Gastrocnemius medialis (tissue), 4 donors: ENCODE results near the gene NPTXR. TPM values are rescaled to one million over a fixed set of nuclear protein-coding genes. Genes with fewer than 3 reads are reported as not detected.

Experiments
- ATAC-seq, 2 donors: fragments of 150-250 bp; one replicate each; pipeline ENCODE4 v1.9.1; 2016
- DNase-seq, 2 donors: peaks; one replicate each; pipeline ENCODE4 v3.0.0-alpha.2; 2019
- H3K27ac ChIP-seq, 4 donors: fragments of 200-600 bp; sonication (generic); 1 replicate in 1 of 4; 2 replicates in 3 of 4; pipeline ENCODE4 v1.5.1; 2016 to 2018; ENCODE audit warnings: mild to moderate bottlenecking in 2 of 4, moderate library complexity in 1 of 4
- H3K27me3 ChIP-seq, 3 donors: fragments of 200-600 bp; sonication (generic) in 2 of 3; 1 replicate in 1 of 3; 2 replicates in 2 of 3; pipeline versions ENCODE4 v1.5.1 to v1.6.0; 2016 to 2019; ENCODE audit warnings: mild to moderate bottlenecking in 1 of 3, moderate library complexity in 1 of 3
- H3K36me3 ChIP-seq, 2 donors: fragments of 200-600 bp; sonication (generic) in 1 of 2; one replicate each; pipeline ENCODE4 v1.5.1; 2017 to 2018
- H3K4me1 ChIP-seq, 2 donors: fragments of 200-600 bp; sonication (generic) in 1 of 2; one replicate each; pipeline ENCODE4 v1.5.1; 2016 to 2017; ENCODE audit warnings: mild to moderate bottlenecking in 2 of 2
- H3K4me3 ChIP-seq, 4 donors: fragments of 200-600 bp; sonication (generic) in 3 of 4; 1 replicate in 1 of 4; 2 replicates in 3 of 4; pipeline ENCODE4 v1.5.1; 2016 to 2019; ENCODE audit warnings: mild to moderate bottlenecking in 2 of 4
- H3K9me3 ChIP-seq, 3 donors: fragments of 200-600 bp; sonication (generic) in 2 of 3; 1 replicate in 1 of 3; 2 replicates in 2 of 3; pipeline ENCODE4 v1.5.1; 2016 to 2019
- POLR2A ChIP-seq, 2 donors: fragments of 450-650 bp; IDR thresholded peaks; one replicate each; pipeline ENCODE4 v1.6.1; 2017; ENCODE audit warnings: antibody characterized with exemption in 2 of 2, mild to moderate bottlenecking in 2 of 2, moderate library complexity in 2 of 2
- in situ Hi-C, 4 donors: fragments of 200-750 bp; cut with MboI; loops; one replicate each; pipeline versions ENCODE4 v1.15.0 to v1.8.0; 2017; ENCODE audit warnings: low sequenced_read_pairs in 4 of 4
- intact Hi-C: fragments of 100-400 bp; cut with DNase I; formaldehyde crosslinking; loops from one replicate; pipeline ENCODE4 v1.15.1; 2023; ENCODE audit warnings: low total_unique reads
- total RNA-seq, 4 donors: library from RNA; depleted of rRNA; stranded (reverse); fragments of >200 nt; gene quantifications; one replicate each; pipeline versions ENCODE4 v1.1.0 to v1.2.3, GENCODE V29; 2016
- TF ChIP-seq, protein P1 (sequence below), 5 experiments: fragments of 450-650 bp in 3 of 5; fragments of 200-600 bp in 2 of 5; sonication (generic) in 2 of 5; IDR thresholded peaks in 4 of 5; conservative IDR thresholded peaks in 1 of 5; 1 replicate in 4 of 5; 2 replicates in 1 of 5; pipeline ENCODE4 v1.5.1; 2016 to 2019; ENCODE audit warnings: antibody characterized with exemption in 5 of 5, mild to moderate bottlenecking in 3 of 5, moderate library complexity in 3 of 5

The NPTXR gene
- total RNA-seq, 4 donors from 2014 or later, result 0.25 to 5.0 (median 0.73) TPM

DNA sequence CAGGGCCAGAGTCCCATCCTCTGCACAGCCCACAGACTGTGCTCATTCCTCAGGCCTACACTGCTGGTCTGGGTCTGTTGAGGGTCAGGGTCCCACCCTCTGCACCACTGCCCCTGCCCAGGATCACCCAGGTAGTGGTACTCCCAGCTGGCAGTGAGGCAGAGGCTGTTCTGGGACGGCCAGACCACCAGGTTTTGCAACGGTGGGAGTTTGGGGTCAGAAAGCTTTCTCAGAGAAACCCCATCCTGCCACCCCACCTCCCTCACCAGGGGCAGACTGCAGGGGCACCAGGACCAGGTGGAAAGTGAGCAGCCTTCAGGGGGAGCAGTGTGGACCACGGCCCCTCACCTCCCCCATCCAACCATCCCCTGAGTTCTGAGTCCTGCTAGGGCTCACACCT, 10.8 kb downstream of the NPTXR start:
- ATAC-seq, result no peak
- H3K9me3 ChIP-seq, result no peaks in the 10 kb centered on the region
- H3K4me3 ChIP-seq, result no peak overlapping the region
- DNase-seq, result no peak
- peaks cover 21 to 31% (median 25%) of the 10 kb centered on the region in 3 donors for H3K27me3 ChIP-seq
- H3K4me1 ChIP-seq, result no peaks in the 10 kb centered on the region
- H3K36me3 ChIP-seq, result no peaks in the 10 kb centered on the region
- TF ChIP-seq POLR2A (IDR thresholded peaks at IDR 0.05), result no peak
- in situ Hi-C loops, result no loop called here
- H3K27ac ChIP-seq, result no peak overlapping the region
- intact Hi-C loops, result no loop called here

DNA sequence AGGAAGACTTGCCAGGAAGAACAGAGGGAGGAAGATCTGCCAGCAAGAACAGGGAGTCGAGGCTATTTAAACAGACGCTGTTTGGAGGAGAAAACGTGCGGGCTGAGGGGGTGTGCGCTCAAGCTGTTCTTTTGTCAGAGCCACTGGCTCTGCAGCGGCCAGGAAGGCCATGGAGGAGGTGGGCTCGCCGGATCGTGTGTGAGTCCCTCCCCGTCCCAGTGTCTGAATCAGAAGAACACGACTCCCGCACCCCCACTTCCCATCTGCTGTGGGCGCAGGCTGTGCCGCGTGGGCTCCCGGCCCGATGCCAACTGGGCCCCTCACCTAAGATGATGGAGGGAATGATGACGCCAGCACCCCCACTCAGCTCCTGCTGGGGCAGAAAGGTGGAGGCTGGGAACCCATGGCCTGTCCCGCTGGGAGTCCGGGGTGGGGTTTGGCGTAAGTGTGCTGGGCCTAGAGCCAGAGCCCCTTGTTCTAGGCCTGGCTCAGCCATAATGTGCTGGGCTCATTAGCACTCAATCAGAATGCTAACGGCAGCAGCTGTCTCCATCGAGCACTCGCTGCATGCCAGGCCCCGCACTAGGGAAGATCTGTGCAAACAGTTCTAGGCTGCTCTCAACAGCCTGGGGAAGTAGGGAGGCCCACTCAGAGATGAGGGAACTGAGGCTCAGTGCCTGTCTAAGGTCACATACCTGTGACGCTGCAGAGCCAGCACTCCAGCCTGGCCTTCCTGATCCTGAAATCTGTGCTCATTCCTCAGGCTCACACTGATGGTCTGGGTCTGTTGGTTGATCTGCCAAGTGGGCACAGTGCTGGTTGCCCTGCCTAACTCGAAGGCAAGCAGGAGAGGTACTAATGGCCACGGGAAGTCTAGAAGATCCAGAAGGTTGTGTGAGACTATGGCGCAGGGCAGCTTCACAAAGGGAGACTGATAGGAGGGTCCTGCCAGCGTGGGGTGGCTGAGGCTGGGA, 11.5 kb downstream of the NPTXR start:
- TF ChIP-seq, protein P1, sequence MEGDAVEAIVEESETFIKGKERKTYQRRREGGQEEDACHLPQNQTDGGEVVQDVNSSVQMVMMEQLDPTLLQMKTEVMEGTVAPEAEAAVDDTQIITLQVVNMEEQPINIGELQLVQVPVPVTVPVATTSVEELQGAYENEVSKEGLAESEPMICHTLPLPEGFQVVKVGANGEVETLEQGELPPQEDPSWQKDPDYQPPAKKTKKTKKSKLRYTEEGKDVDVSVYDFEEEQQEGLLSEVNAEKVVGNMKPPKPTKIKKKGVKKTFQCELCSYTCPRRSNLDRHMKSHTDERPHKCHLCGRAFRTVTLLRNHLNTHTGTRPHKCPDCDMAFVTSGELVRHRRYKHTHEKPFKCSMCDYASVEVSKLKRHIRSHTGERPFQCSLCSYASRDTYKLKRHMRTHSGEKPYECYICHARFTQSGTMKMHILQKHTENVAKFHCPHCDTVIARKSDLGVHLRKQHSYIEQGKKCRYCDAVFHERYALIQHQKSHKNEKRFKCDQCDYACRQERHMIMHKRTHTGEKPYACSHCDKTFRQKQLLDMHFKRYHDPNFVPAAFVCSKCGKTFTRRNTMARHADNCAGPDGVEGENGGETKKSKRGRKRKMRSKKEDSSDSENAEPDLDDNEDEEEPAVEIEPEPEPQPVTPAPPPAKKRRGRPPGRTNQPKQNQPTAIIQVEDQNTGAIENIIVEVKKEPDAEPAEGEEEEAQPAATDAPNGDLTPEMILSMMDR (IDR thresholded peaks at IDR 0.05 in 4 of 5, conservative IDR thresholded peaks at IDR 0.05 in 1 of 5), result no peak
- TF ChIP-seq POLR2A (IDR thresholded peaks at IDR 0.05), result no peak
- DNase-seq (no peak), ATAC-seq (no peak)
- H3K4me3 ChIP-seq, result no peak overlapping the region
- H3K27ac ChIP-seq, result no peak overlapping the region
- H3K9me3 ChIP-seq, result no peaks in the 10 kb centered on the region
- no peaks in the 10 kb centered on the region for H3K4me1 ChIP-seq
- peaks cover 21 to 28% (median 25%) of the 10 kb centered on the region in 3 donors for H3K27me3 ChIP-seq
- intact Hi-C loops, result no loop called here
- H3K36me3 ChIP-seq, result no peaks in the 10 kb centered on the region
- in situ Hi-C loops, result no loop called here

- intact Hi-C loops (no loop called here), in situ Hi-C loops (no loop called here)
- Histone ChIP-seq H3K27me3 (peaks cover 16 to 24% (median 19%) of the 10 kb centered on the region in 3 donors), H3K9me3 (no peaks in the 10 kb centered on the region), H3K4me3 (no peak overlapping the region), H3K27ac (no peak overlapping the region), H3K4me1 (no peaks in the 10 kb centered on the region), H3K36me3 (no peaks in the 10 kb centered on the region)
- ATAC-seq, result no peak
- no peak for DNase-seq
- no peak for TF ChIP-seq POLR2A (IDR thresholded peaks at IDR 0.05)
- TF ChIP-seq, protein P1 (IDR thresholded peaks at IDR 0.05 in 4 of 5, conservative IDR thresholded peaks at IDR 0.05 in 1 of 5), result no peak
Measured at GRCh38 chr22:38831166-38831945, 12.5 kb downstream of the NPTXR start.

- ATAC-seq, result no peak
- Histone ChIP-seq H3K27ac (no peak overlapping the region), H3K4me1 (no peaks in the 10 kb centered on the region), H3K36me3 (no peaks in the 10 kb centered on the region), H3K27me3 (peaks cover 10 to 18% (median 16%) of the 10 kb centered on the region in 3 donors), H3K4me3 (no peak overlapping the region), H3K9me3 (no peaks in the 10 kb centered on the region)
- DNase-seq, result no peak
- TF ChIP-seq, protein P1 (IDR thresholded peaks at IDR 0.05 in 4 of 5, conservative IDR thresholded peaks at IDR 0.05 in 1 of 5), result no peak
- no peak for TF ChIP-seq POLR2A (IDR thresholded peaks at IDR 0.05)
- intact Hi-C loops (no loop called here), in situ Hi-C loops (no loop called here)
Measured at GRCh38 chr22:38830845-38831108, 13.1 kb downstream of the NPTXR start.
